ENCODE measurements around the gene TRAIP. TPM values are rescaled to one million over a fixed set of nuclear protein-coding genes. Genes with fewer than 3 reads are reported as not detected.

The TRAIP gene
- total RNA-seq, 1 donor from 2014 or later, result 0.63 TPM

GRCh38 chr3:49780080-49780974, 76.0 kb downstream of the TRAIP start:
- Histone ChIP-seq H3K27me3 (ENCODE audit: low read depth) (no peaks in the 10 kb centered on the region), H3K36me3 (peaks cover 32% of the 10 kb centered on the region), H3K4me3 (no peak overlapping the region), H3K4me1 (peaks cover 63% of the 10 kb centered on the region), H3K27ac (replicated peaks) (no peak overlapping the region), H3K9me3 (replicated peaks) (no peaks in the 10 kb centered on the region)
- no peak for TF ChIP-seq CTCF (IDR thresholded peaks at IDR 0.05; ENCODE audit: borderline replicate concordance)
- intact Hi-C loops (cut with micrococcal nuclease), result no loop called here
- no peak for DNase-seq

GRCh38 chr3:49779358-49780079, 76.8 kb downstream of the TRAIP start:
- intact Hi-C loops (cut with micrococcal nuclease), result no loop called here
- H3K36me3 ChIP-seq, result peaks cover 30% of the 10 kb centered on the region
- no peak for DNase-seq
- H3K4me3 ChIP-seq, result no peak overlapping the region
- H3K27ac ChIP-seq (replicated peaks), result no peak overlapping the region
- no peaks in the 10 kb centered on the region for H3K9me3 ChIP-seq (replicated peaks)
- peaks cover 59% of the 10 kb centered on the region for H3K4me1 ChIP-seq
- no peaks in the 10 kb centered on the region for H3K27me3 ChIP-seq (ENCODE audit: low read depth)
- no peak for TF ChIP-seq CTCF (IDR thresholded peaks at IDR 0.05; ENCODE audit: borderline replicate concordance)

Small RNA genes within 50 kb of the gene (microRNA-seq; reads per million reads assigned to microRNA genes)
- gene MIR5193, result not detected

Other genes starting within 250 kb of the TRAIP start
- gene APEH, start 182.2 kb downstream of the TRAIP start, total RNA-seq, result 99.0 TPM
- 5.4 TPM for gene MST1, start 167.1 kb downstream of the TRAIP start, total RNA-seq
- 48.6 TPM for gene RNF123, start 167.0 kb downstream of the TRAIP start, total RNA-seq
- gene AMIGO3, start 136.9 kb downstream of the TRAIP start, total RNA-seq, result not detected
- gene GMPPB, start 132.6 kb downstream of the TRAIP start, total RNA-seq, result 15.1 TPM
- 16.9 TPM for gene IP6K1, start 70.0 kb downstream of the TRAIP start, total RNA-seq
- not detected for gene CDHR4, start 56.7 kb downstream of the TRAIP start, total RNA-seq
- 2.3 TPM for gene INKA1, start 53.3 kb downstream of the TRAIP start, total RNA-seq
- 25.1 TPM for gene UBA7, start 42.6 kb downstream of the TRAIP start, total RNA-seq
- gene CAMKV, start 13.3 kb upstream of the TRAIP start, total RNA-seq, result not detected
- 1.7 TPM for gene MST1R, start 47.3 kb upstream of the TRAIP start, total RNA-seq
- gene MON1A, start 73.2 kb upstream of the TRAIP start, total RNA-seq, result 8.4 TPM
- 40.4 TPM for gene RBM6, start 83.6 kb upstream of the TRAIP start, total RNA-seq
- 58.4 TPM for gene RBM5, start 232.4 kb upstream of the TRAIP start, total RNA-seq